ENCODE data around the gene CD4.

DNA sequence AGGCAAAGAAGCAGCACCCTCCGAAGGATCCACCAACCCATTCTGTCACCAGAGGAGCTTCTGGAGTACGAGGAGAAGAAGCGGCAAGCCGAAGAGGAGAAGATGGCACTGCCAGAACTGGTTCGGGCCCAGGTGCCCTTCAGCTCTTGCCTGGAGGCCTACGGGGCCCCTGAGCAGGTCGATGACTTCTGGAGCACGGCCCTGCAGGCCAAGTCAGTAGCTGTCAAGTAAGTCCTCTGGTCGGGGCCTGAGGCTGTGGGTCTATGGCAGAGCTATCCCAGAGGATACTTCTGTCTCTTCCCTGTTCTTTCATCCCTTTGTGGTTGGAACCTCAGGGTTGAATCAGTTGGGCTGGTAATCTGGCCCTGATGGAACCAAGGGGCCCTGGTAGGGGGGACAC, 72.1 kb downstream of the CD4 start:
- TF ChIP-seq, protein P1, sequence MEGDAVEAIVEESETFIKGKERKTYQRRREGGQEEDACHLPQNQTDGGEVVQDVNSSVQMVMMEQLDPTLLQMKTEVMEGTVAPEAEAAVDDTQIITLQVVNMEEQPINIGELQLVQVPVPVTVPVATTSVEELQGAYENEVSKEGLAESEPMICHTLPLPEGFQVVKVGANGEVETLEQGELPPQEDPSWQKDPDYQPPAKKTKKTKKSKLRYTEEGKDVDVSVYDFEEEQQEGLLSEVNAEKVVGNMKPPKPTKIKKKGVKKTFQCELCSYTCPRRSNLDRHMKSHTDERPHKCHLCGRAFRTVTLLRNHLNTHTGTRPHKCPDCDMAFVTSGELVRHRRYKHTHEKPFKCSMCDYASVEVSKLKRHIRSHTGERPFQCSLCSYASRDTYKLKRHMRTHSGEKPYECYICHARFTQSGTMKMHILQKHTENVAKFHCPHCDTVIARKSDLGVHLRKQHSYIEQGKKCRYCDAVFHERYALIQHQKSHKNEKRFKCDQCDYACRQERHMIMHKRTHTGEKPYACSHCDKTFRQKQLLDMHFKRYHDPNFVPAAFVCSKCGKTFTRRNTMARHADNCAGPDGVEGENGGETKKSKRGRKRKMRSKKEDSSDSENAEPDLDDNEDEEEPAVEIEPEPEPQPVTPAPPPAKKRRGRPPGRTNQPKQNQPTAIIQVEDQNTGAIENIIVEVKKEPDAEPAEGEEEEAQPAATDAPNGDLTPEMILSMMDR (conservative IDR thresholded peaks at IDR 0.05; ENCODE audit: low read length), result no peak
- TF ChIP-seq EZH2phosphoT487 (IDR thresholded peaks at IDR 0.05; ENCODE audit: borderline replicate concordance, low read depth, low read length), result no peak

All from OCI-LY7 (cell line).